OCI-LY1 (cell line): ENCODE measurements around the gene RUVBL2.

Experiments
- H2AFZ ChIP-seq: fragments of 200-600 bp; sonication (generic), shearing (Covaris generic); 2 replicates; pipeline ENCODE4 v1.6.0; 2014; ENCODE audit warnings: antibody characterized with exemption, mild to moderate bottlenecking, low read length
- H3F3A ChIP-seq: fragments of 200-600 bp; sonication (generic), shearing (Covaris generic); 2 replicates; pipeline ENCODE4 v1.6.0; 2014; ENCODE audit warnings: mild to moderate bottlenecking, antibody characterized with exemption, low read length, moderate library complexity; ENCODE audit not compliant: insufficient read depth
- H3K27ac ChIP-seq: fragments of 200-600 bp; sonication (generic); 2 replicates; pipeline ENCODE4 v1.5.1; 2014; ENCODE audit warnings: low read length, mixed run types, mild to moderate bottlenecking, low read depth; ENCODE audit not compliant: poor library complexity, severe bottlenecking
- H3K27me3 ChIP-seq: fragments of 200-600 bp; sonication (generic); 2 replicates; pipeline ENCODE4 v1.6.0; 2014; ENCODE audit warnings: antibody characterized with exemption, mild to moderate bottlenecking, low read length, moderate library complexity; ENCODE audit not compliant: insufficient read depth
- H3K36me3 ChIP-seq: fragments of 200-600 bp; sonication (generic); 2 replicates; pipeline ENCODE4 v1.6.1; 2014; ENCODE audit warnings: mild to moderate bottlenecking, antibody characterized with exemption, low read length, moderate library complexity, mixed read lengths; ENCODE audit not compliant: insufficient read depth
- H3K4me1 ChIP-seq: fragments of 200-600 bp; sonication (generic); 2 replicates; pipeline ENCODE4 v1.5.1; 2014; ENCODE audit warnings: mild to moderate bottlenecking, low read length, moderate library complexity; ENCODE audit not compliant: insufficient read depth, severe bottlenecking
- H3K4me2 ChIP-seq: fragments of 200-600 bp; sonication (generic), shearing (Covaris generic); 2 replicates; pipeline ENCODE4 v1.6.1; 2014; ENCODE audit warnings: low read length
- H3K4me3 ChIP-seq: fragments of 200-600 bp; sonication (generic); 2 replicates; pipeline ENCODE4 v1.5.1; 2014; ENCODE audit warnings: low read length, low read depth, mild to moderate bottlenecking, mixed read lengths; ENCODE audit not compliant: poor library complexity, severe bottlenecking
- H3K79me2 ChIP-seq: fragments of 200-600 bp; shearing (Covaris generic); 2 replicates; pipeline ENCODE4 v1.6.1; 2016; ENCODE audit warnings: mixed run types, low read length, mixed read lengths; ENCODE audit not compliant: insufficient read depth
- H3K9ac ChIP-seq: fragments of 200-600 bp; sonication (generic), shearing (Covaris generic); 2 replicates; pipeline ENCODE4 v1.6.1; 2014; ENCODE audit warnings: mild to moderate bottlenecking, low read length, mixed read lengths
- H3K9me2 ChIP-seq: fragments of 200-600 bp; sonication (generic), shearing (Covaris generic); 2 replicates; pipeline ENCODE4 v1.6.1; 2014; ENCODE audit warnings: low read depth, mild to moderate bottlenecking, low read length, mixed read lengths
- H3K9me3 ChIP-seq: fragments of 200-600 bp; shearing (Covaris generic); 2 replicates; pipeline ENCODE4 v1.6.1; 2014; ENCODE audit warnings: low read length, mixed read lengths
- H4K20me1 ChIP-seq: fragments of 200-600 bp; sonication (generic), shearing (Covaris generic); 2 replicates; pipeline ENCODE4 v1.6.0; 2016; ENCODE audit warnings: mild to moderate bottlenecking, low read length; ENCODE audit not compliant: insufficient read depth
- EZH2 ChIP-seq: fragments of 200-600 bp; sonication (generic), shearing (Covaris generic); IDR thresholded peaks from 2 replicates; pipeline ENCODE4 v1.8.0; 2017; ENCODE audit warnings: borderline replicate concordance, mixed run types, mild to moderate bottlenecking, antibody characterized with exemption, low read length, moderate library complexity, mixed read lengths
- TF ChIP-seq, protein P1 (sequence below): fragments of 200-600 bp; sonication (generic), shearing (Covaris generic); IDR thresholded peaks from 2 replicates; pipeline ENCODE4 v1.5.1; 2017; ENCODE audit warnings: mild to moderate bottlenecking, antibody characterized with exemption, low read length, moderate library complexity, mixed read lengths

Gene RUVBL2

DNA sequence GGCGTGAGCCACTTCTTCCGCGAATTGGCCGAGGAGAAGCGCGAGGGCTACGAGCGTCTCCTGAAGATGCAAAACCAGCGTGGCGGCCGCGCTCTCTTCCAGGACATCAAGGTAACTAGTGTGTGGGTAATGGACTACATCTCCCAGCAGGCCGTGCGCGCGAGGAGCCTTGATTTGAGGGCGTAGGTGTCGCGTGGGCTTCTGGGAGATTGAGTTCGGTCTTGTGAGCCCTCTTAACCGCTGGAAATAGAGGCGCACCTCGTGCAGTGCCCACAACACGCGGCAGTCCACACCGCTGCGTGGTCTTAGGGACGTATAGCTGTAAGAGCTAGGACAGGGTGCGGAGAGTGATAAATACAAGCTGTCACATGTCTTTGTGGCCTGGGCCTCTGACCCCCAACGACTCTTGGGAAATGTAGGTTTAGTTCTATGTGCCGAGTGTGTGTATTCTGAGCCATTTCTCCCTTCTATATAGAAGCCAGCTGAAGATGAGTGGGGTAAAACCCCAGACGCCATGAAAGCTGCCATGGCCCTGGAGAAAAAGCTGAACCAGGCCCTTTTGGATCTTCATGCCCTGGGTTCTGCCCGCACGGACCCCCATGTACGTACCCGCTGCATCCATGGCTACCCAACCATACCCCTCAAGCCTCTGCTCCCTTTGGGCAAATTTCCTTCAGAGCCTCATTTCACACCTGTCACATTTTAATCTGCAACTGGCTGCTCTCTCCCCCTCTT lies 27.7 kb upstream of the RUVBL2 start:
- Histone ChIP-seq H3K27me3 (no peaks in the 10 kb centered on the region), H3K27ac (peak overlapping the region; percentile 72), H3K4me2 (peak overlapping the region; percentile 98), H3K36me3 (peaks cover 47% of the 10 kb centered on the region), H3K4me1 (peaks cover 58% of the 10 kb centered on the region), H3F3A (peaks cover 5% of the 10 kb centered on the region; the same call in 1 of the 2 replicates), H3K9ac (peak overlapping the region; percentile 78), H3K79me2 (0 out of 2 replicates have a peak, but pooled peaks cover 4% of the 10 kb centered on the region), H3K4me3 (peak overlapping the region; percentile 67), H3K9me3 (no peaks in the 10 kb centered on the region), H2AFZ (no peak overlapping the region), H4K20me1 (no peaks in the 10 kb centered on the region), H3K9me2 (no peaks in the 10 kb centered on the region)
- TF ChIP-seq, protein P1, sequence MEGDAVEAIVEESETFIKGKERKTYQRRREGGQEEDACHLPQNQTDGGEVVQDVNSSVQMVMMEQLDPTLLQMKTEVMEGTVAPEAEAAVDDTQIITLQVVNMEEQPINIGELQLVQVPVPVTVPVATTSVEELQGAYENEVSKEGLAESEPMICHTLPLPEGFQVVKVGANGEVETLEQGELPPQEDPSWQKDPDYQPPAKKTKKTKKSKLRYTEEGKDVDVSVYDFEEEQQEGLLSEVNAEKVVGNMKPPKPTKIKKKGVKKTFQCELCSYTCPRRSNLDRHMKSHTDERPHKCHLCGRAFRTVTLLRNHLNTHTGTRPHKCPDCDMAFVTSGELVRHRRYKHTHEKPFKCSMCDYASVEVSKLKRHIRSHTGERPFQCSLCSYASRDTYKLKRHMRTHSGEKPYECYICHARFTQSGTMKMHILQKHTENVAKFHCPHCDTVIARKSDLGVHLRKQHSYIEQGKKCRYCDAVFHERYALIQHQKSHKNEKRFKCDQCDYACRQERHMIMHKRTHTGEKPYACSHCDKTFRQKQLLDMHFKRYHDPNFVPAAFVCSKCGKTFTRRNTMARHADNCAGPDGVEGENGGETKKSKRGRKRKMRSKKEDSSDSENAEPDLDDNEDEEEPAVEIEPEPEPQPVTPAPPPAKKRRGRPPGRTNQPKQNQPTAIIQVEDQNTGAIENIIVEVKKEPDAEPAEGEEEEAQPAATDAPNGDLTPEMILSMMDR: no peak
- no peak for TF ChIP-seq EZH2

DNA sequence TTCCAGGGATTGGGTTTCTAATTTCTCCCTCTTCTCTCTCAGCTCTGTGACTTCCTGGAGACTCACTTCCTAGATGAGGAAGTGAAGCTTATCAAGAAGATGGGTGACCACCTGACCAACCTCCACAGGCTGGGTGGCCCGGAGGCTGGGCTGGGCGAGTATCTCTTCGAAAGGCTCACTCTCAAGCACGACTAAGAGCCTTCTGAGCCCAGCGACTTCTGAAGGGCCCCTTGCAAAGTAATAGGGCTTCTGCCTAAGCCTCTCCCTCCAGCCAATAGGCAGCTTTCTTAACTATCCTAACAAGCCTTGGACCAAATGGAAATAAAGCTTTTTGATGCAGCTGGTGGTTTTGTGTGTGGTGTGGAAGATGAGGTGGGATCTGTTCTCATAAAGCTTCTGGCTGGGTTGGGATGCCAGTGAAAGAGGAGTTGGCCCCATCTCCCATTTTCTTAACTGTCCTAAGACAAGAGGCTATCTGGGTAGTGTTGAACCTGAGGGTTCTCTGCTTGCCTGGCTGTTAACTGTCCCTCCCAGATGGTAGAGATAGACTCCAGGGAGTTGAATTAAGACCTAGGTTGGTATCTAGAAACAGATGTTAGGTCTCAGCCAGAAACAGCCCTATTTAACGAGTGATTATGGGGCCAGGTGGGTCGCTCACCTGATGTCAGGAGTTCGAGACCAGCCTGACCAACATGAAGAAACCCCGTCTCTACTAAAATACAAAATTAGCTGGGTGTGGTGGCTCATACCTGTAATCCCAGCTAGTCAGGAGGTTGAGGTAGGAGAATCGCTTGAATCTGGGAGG lies 26.9 kb upstream of the RUVBL2 start:
- Histone ChIP-seq H3K27ac (peak overlapping the region; percentile 72), H3K9me3 (no peaks in the 10 kb centered on the region), H2AFZ (no peak overlapping the region), H3K9me2 (no peaks in the 10 kb centered on the region), H3K4me1 (peaks cover 56% of the 10 kb centered on the region), H4K20me1 (no peaks in the 10 kb centered on the region), H3K9ac (peak overlapping the region; percentile 78), H3K4me2 (peak overlapping the region; percentile 98), H3K4me3 (peak overlapping the region; percentile 67), H3K36me3 (peaks cover 45% of the 10 kb centered on the region), H3K79me2 (0 out of 2 replicates have a peak, but pooled peaks cover 4% of the 10 kb centered on the region), H3F3A (peaks cover 5% of the 10 kb centered on the region; the same call in 1 of the 2 replicates), H3K27me3 (no peaks in the 10 kb centered on the region)
- TF ChIP-seq, protein P1: no peak
- no peak for TF ChIP-seq EZH2

DNA sequence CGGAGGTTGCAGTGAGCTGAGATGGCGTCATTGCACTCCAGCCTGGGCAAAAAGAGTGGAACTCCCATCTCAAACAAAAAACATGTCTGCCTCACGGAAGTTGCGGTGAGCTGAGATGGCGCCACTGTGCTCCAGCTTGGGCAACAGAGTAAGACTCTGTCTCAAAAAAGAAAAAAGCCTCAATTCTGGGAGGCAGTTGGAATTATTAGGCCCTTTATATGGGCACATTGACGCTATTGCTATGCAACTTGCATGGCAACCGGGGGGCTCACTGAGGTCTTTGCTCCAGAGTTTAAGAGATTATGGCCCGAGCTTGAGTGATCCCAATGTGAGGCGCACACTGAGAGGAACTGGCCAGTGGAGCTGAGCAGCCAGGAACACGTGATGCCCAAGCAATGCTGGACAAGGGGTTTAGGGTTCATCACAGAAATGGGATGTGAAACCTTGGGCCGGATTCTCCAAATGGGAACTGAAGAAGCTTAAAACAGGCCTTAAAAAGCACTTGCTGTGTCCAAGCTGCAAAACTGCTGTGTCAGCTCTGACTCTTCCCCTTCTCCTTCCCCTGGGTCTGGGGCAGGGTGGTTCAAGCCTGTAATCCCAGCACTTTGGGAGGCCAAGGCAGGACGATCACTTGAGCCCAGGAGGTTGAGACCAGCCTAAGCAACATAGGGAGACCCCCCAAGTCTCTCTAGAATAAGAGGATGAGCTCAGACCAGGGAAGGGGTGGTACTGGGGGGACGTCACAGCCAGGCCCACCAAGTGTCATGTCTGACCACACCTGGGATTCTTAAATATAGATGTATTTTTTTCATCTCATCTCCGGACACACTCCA lies 26.1 kb upstream of the RUVBL2 start:
- peaks cover 48% of the 10 kb centered on the region for H3K4me1 ChIP-seq
- H3K4me3 ChIP-seq: no peak overlapping the region

More for the DNA sequence above, 26.1 kb upstream of the RUVBL2 start:
- Histone ChIP-seq H3K9me3 (no peaks in the 10 kb centered on the region), H3K36me3 (peaks cover 45% of the 10 kb centered on the region), H3K27ac (peak overlapping the region; percentile 72), H3F3A (peaks cover 5% of the 10 kb centered on the region; the same call in 1 of the 2 replicates), H2AFZ (no peak overlapping the region), H3K9ac (no peak overlapping the region), H3K79me2 (0 out of 2 replicates have a peak, but pooled peaks cover 4% of the 10 kb centered on the region), H3K9me2 (no peaks in the 10 kb centered on the region), H4K20me1 (no peaks in the 10 kb centered on the region), H3K27me3 (no peaks in the 10 kb centered on the region), H3K4me2 (peak overlapping the region; percentile 98; the same call in 1 of the 2 replicates)
- no peak for TF ChIP-seq EZH2
- TF ChIP-seq, protein P1: no peak
